IMR-90 (cell line): ENCODE measurements around the gene ATF4. TPM values are rescaled to one million over a fixed set of nuclear protein-coding genes. Genes with fewer than 3 reads are reported as not detected.

Source experiments
- ATAC-seq: fragments of 200-7000 bp; cut with Tn5 transposase; 2 replicates; pipeline ENCODE4 v1.9.1; 2020; ENCODE audit warnings: low read depth, mild to moderate bottlenecking, moderate library complexity
- BruUV-seq: library from RNA; stranded (reverse); fragments of 400-500 nt; replicated peaks from 2 replicates; lab custom pipeline; 2021; lab: Mats Ljungman, UMichigan
- CTCF ChIA-PET: fragments of 300-600 bp; formaldehyde crosslinking; extraction: SDS; loops from one replicate; lab custom pipeline; 2021; ENCODE audit warnings: antibody characterized with exemption; lab: Yijun Ruan, JAX
- POLR2A ChIA-PET: fragments of 300-600 bp; sonication (Branson Sonifier 250); formaldehyde crosslinking; loops from one replicate; lab custom pipeline; 2022; ENCODE audit warnings: antibody characterized with exemption; ENCODE audit not compliant: unreplicated experiment; lab: Charles Lee
- DNase-seq: peaks from one replicate; pipeline ENCODE4 v3.0.0; 2013
- H2AFZ ChIP-seq: replicated peaks from 2 replicates; pipeline ENCODE3; 2013; ENCODE audit warnings: low read length, mild to moderate bottlenecking; ENCODE audit not compliant: poor library complexity
- H2AK5ac ChIP-seq: 2 replicates; pipeline ENCODE4 v1.6.1; 2013; ENCODE audit warnings: low read depth, low read length, inconsistent platforms
- H2AK9ac ChIP-seq: replicated peaks from 2 replicates; pipeline ENCODE3; 2013; ENCODE audit warnings: mild to moderate bottlenecking, low read depth, low read length, moderate library complexity; ENCODE audit not compliant: poor library complexity
- H2BK120ac ChIP-seq: 2 replicates; pipeline ENCODE4 v1.6.1; 2013; ENCODE audit warnings: low read depth, low read length, inconsistent platforms
- H2BK15ac ChIP-seq: 3 replicates; pipeline ENCODE4 v1.6.1; 2013; ENCODE audit warnings: low read depth, low read length, inconsistent platforms
- H2BK20ac ChIP-seq: 2 replicates; pipeline ENCODE4 v1.6.1; 2013; ENCODE audit warnings: low read depth, mild to moderate bottlenecking, inconsistent platforms, low read length, moderate library complexity
- H2BK5ac ChIP-seq: 2 replicates; pipeline ENCODE4 v1.6.1; 2013; ENCODE audit warnings: mild to moderate bottlenecking, low read depth, low read length, inconsistent platforms; ENCODE audit not compliant: poor library complexity, severe bottlenecking
- H3K14ac ChIP-seq: replicated peaks from 2 replicates; pipeline ENCODE4 v1.6.1; 2013; ENCODE audit warnings: low read depth, low read length, inconsistent platforms
- H3K18ac ChIP-seq: 2 replicates; pipeline ENCODE4 v1.6.1; 2013; ENCODE audit warnings: low read depth, low read length, control low read depth
- H3K23ac ChIP-seq: 2 replicates; pipeline ENCODE4 v1.6.1; 2013; ENCODE audit warnings: low read depth, low read length, inconsistent platforms
- H3K27ac ChIP-seq: 2 replicates; pipeline ENCODE4 v1.5.1; 2013; ENCODE audit warnings: mild to moderate bottlenecking, control low read depth, low read length; ENCODE audit not compliant: insufficient read depth
- H3K27me3 ChIP-seq: 2 replicates; pipeline ENCODE4 v1.6.1; 2013; ENCODE audit warnings: low read length; ENCODE audit not compliant: control insufficient read depth, insufficient read depth
- H3K36me3 ChIP-seq: 2 replicates; pipeline ENCODE4 v1.6.1; 2013; ENCODE audit warnings: low read length, mixed read lengths; ENCODE audit not compliant: control insufficient read depth, insufficient read depth
- H3K4ac ChIP-seq: 2 replicates; pipeline ENCODE4 v1.6.1; 2013; ENCODE audit warnings: low read depth, low read length, inconsistent platforms
- H3K4me1 ChIP-seq: 2 replicates; pipeline ENCODE4 v1.6.1; 2013; ENCODE audit warnings: low read length, mixed read lengths; ENCODE audit not compliant: control insufficient read depth, insufficient read depth
- H3K4me2 ChIP-seq: 2 replicates; pipeline ENCODE4 v1.6.1; 2013; ENCODE audit warnings: low read depth, mild to moderate bottlenecking, control low read depth, low read length, moderate library complexity
- H3K4me3 ChIP-seq: 2 replicates; pipeline ENCODE4 v1.5.1; 2013; ENCODE audit warnings: low read depth, mild to moderate bottlenecking, control low read depth, low read length, moderate library complexity; ENCODE audit not compliant: insufficient read depth
- H3K56ac ChIP-seq: 2 replicates; pipeline ENCODE4 v1.6.1; 2013; ENCODE audit warnings: low read length, inconsistent platforms; ENCODE audit not compliant: insufficient read depth; ENCODE audit errors: extremely low read depth
- H3K79me1 ChIP-seq, 2 experiments: 2 replicates each; pipeline ENCODE4 v1.6.1; 2013; ENCODE audit warnings: low read length in 2 of 2, inconsistent platforms in 1 of 2, low read depth in 1 of 2
- H3K9ac ChIP-seq: 2 replicates; pipeline ENCODE4 v1.6.1; 2013; ENCODE audit warnings: low read depth, low read length, control low read depth
- H3K9me1 ChIP-seq: 2 replicates; pipeline ENCODE4 v1.6.1; 2013; ENCODE audit warnings: low read length, inconsistent platforms; ENCODE audit not compliant: insufficient read depth
- H3K9me3 ChIP-seq: 2 replicates; pipeline ENCODE4 v1.6.1; 2013; ENCODE audit warnings: low read length; ENCODE audit not compliant: control insufficient read depth, insufficient read depth
- H4K20me1 ChIP-seq: 2 replicates; pipeline ENCODE4 v1.6.1; 2013; ENCODE audit warnings: low read length, inconsistent platforms; ENCODE audit not compliant: insufficient read depth
- H4K5ac ChIP-seq: 2 replicates; pipeline ENCODE4 v1.6.1; 2013; ENCODE audit warnings: mild to moderate bottlenecking, low read depth, low read length, control low read depth
- H4K8ac ChIP-seq, 2 experiments: 2 replicates each; pipeline ENCODE4 v1.6.1; 2013; ENCODE audit warnings: low read depth in 2 of 2, low read length in 2 of 2, control low read depth in 1 of 2, inconsistent platforms in 1 of 2
- H4K91ac ChIP-seq: 2 replicates; pipeline ENCODE4 v1.6.1; 2013; ENCODE audit warnings: low read depth, low read length, inconsistent platforms; ENCODE audit not compliant: insufficient read depth
- CTCF ChIP-seq: conservative IDR thresholded peaks from 2 replicates; pipeline ENCODE4 v1.5.1; 2012; ENCODE audit warnings: mild to moderate bottlenecking, low read depth, low read length, improper control_type of control experiment
- ELK1 ChIP-seq: fragments of 150-350 bp; IDR thresholded peaks from 2 replicates; pipeline ENCODE4 v1.6.1; 2016; ENCODE audit warnings: low read depth, mild to moderate bottlenecking, low read length, moderate library complexity, borderline replicate concordance
- WGBS, 2 experiments: methylation state at CpG; one replicate each; pipeline versions ENCODE4 v1.1.5 to v1.1.7; 2013; ENCODE audit warnings: missing lambda C conversion rate in 2 of 2; ENCODE audit not compliant: insufficient read length in 1 of 2; ENCODE audit errors: extremely low coverage in 2 of 2; 5-methylcytosine and 5-hydroxymethylcytosine counted together
- dilution Hi-C: fragments of 300-500 bp; cut with HindIII; formaldehyde crosslinking; loops from one replicate; pipeline ENCODE4 v1.14.3; 2018; ENCODE audit warnings: low sequenced_read_pairs; ENCODE audit not compliant: unreplicated experiment
- in situ Hi-C: fragments of 300-500 bp; cut with MboI; formaldehyde crosslinking; loops from 3 replicates; pipeline ENCODE4 v1.14.3; 2019; ENCODE audit warnings: low sequenced_read_pairs, inconsistent platforms, mixed read lengths
- intact Hi-C: fragments of 100-400 bp; cut with micrococcal nuclease; formaldehyde crosslinking; loops from 2 replicates; pipeline ENCODE4 v1.10.0; 2022
- polyA plus RNA-seq, 3 experiments: library from polyadenylated mRNA; depleted of rRNA; stranded (reverse); fragments of >200 nt; gene quantifications; 2 replicates each; pipeline ENCODE4 v1.2.3, GENCODE V29; 2012; ENCODE audit warnings: low replicate concordance in 1 of 3
- total RNA-seq: library from RNA; depleted of rRNA; stranded (reverse); fragments of >200 nt; gene quantifications from 2 replicates; pipeline ENCODE4 v1.2.3, GENCODE V29; 2012

ATF4 gene
- total and polyA plus RNA-seq, 2 of the 4 experiments (the other 2 are of a cell fraction): 148 to 662 TPM

GRCh38 chr22:39513791-39514190, 6.6 kb upstream of the ATF4 start:
- ATAC-seq (no peak), DNase-seq (no peak)
- no peaks in the 10 kb centered on the region for H3K27me3 ChIP-seq

More at GRCh38 chr22:39513791-39514190, 6.6 kb upstream of the ATF4 start:
- H3K4me2 ChIP-seq: no peak overlapping the region
- TF ChIP-seq ELK1 (no peak), CTCF (no peak)
- H2BK120ac ChIP-seq: no peak overlapping the region
- H3K79me1 ChIP-seq: peaks cover 45 to 67% of the 10 kb centered on the region in 2 experiments
- no peak overlapping the region for H3K18ac ChIP-seq
- no peaks in the 10 kb centered on the region for H3K9me3 ChIP-seq
- intact Hi-C loops (no loop called here), dilution Hi-C loops (no loop called here), in situ Hi-C loops (loop anchor here (5.0 to 10.0 kb wide), 2 partner anchors 109 to 346 kb away; no protein-coding TSS in a partner anchor)
- 87% methylated on average over 6 of the region's 18 CpGs; no CpG with 5 or more reads in 1 of the 2 experiments for WGBS, 2 experiments
- H2AFZ ChIP-seq: no peak overlapping the region
- H3K23ac ChIP-seq: no peak overlapping the region
- no peak overlapping the region for H2BK15ac ChIP-seq
- no peak overlapping the region for H3K4ac ChIP-seq
- H3K9ac ChIP-seq: no peak overlapping the region
- BruUV-seq: no TSS peak
- no peak overlapping the region for H4K8ac ChIP-seq
- no peak overlapping the region for H3K56ac ChIP-seq
- H3K27ac ChIP-seq: no peak overlapping the region
- ChIA-PET POLR2A (interaction anchor here (0.5 kb wide), 1 partner anchor 101 kb away, joined by 3 read pairs; no protein-coding TSS in a partner anchor), CTCF (interaction anchor here (1.9 kb wide), 1 partner anchor 10 kb away, joined by 6 read pairs; a partner anchor contains a TSS)
- H4K5ac ChIP-seq: no peak overlapping the region
- H2BK20ac ChIP-seq: no peak overlapping the region
- H3K14ac ChIP-seq: no peak overlapping the region
- peaks cover 51% of the 10 kb centered on the region for H3K36me3 ChIP-seq
- no peak overlapping the region for H2AK5ac ChIP-seq
- H3K9me1 ChIP-seq: no peaks in the 10 kb centered on the region
- no peak overlapping the region for H2BK5ac ChIP-seq
- no peaks in the 10 kb centered on the region; the same call in 1 of the 2 replicates for H3K4me1 ChIP-seq
- no peak overlapping the region for H2AK9ac ChIP-seq
- H3K4me3 ChIP-seq: no peak overlapping the region
- no peak overlapping the region for H4K91ac ChIP-seq
- peaks cover 31% of the 10 kb centered on the region for H4K20me1 ChIP-seq
